ENCODE measurements around the gene SPAAR.

- TF ChIP-seq CTCF (IDR thresholded peaks at IDR 0.05): no peak
- TF ChIP-seq POLR2AphosphoS5 (IDR thresholded peaks at IDR 0.05; ENCODE audit: insufficient read depth in 1 of 2, low read depth in 1 of 2): no peak
- no peak for TF ChIP-seq POLR2A (IDR thresholded peaks at IDR 0.05)
Measured at GRCh38 chr9:35868933-35869332, 40.4 kb upstream of the SPAAR start.
